WTC11 (cell line): ENCODE measurements around the gene TIMM10.

Experiments used
- AR ChIP-seq: fragments of 250-450 bp; sonication (Bioruptor Pico); IDR thresholded peaks from 2 replicates; pipeline ENCODE4 v1.9.0; 2021; ENCODE audit warnings: mild to moderate bottlenecking
- CBFB ChIP-seq: sonication (generic); formaldehyde crosslinking; IDR thresholded peaks from 2 replicates; pipeline ENCODE4 v1.8.1; 2022; ENCODE audit warnings: mild to moderate bottlenecking, low read depth, missing genetic modification reagents
- CREB1 ChIP-seq: sonication (generic); formaldehyde crosslinking; IDR thresholded peaks from 2 replicates; pipeline ENCODE4 v1.8.0; 2023; ENCODE audit warnings: mild to moderate bottlenecking, missing genetic modification reagents
- KAT7 ChIP-seq: sonication (generic); formaldehyde crosslinking; IDR thresholded peaks from 2 replicates; pipeline ENCODE4 v1.8.1; 2023; ENCODE audit warnings: missing genetic modification reagents, mild to moderate bottlenecking, borderline replicate concordance
- MLX ChIP-seq: sonication (generic); formaldehyde crosslinking; IDR thresholded peaks from 2 replicates; pipeline ENCODE4 v1.8.1; 2023; ENCODE audit warnings: mild to moderate bottlenecking, missing genetic modification reagents, moderate library complexity
- NR1H2 ChIP-seq: sonication (generic); formaldehyde crosslinking; IDR thresholded peaks from 2 replicates; pipeline ENCODE4 v1.9.0; 2021; ENCODE audit warnings: mild to moderate bottlenecking, moderate library complexity, missing genetic modification reagents
- ZBTB43 ChIP-seq: sonication (generic); formaldehyde crosslinking; IDR thresholded peaks from 2 replicates; pipeline ENCODE4 v1.8.1; 2023; ENCODE audit warnings: mild to moderate bottlenecking, missing genetic modification reagents
- ZNF425 ChIP-seq: fragments of 250-450 bp; sonication (Bioruptor Pico); conservative IDR thresholded peaks from 2 replicates; pipeline ENCODE4 v1.9.0; 2021; ENCODE audit warnings: mild to moderate bottlenecking
- TF ChIP-seq, protein P1 (sequence below): fragments of 200-600 bp; IDR thresholded peaks from 2 replicates; pipeline ENCODE4 v1.8.0; 2022; ENCODE audit warnings: antibody characterized with exemption
- TF ChIP-seq, protein P2 (sequence below): sonication (generic); formaldehyde crosslinking; IDR thresholded peaks from 2 replicates; pipeline ENCODE4 v1.8.1; 2023; ENCODE audit warnings: mild to moderate bottlenecking, missing genetic modification reagents, moderate library complexity
- TF ChIP-seq, protein P3 (sequence below): sonication (generic); formaldehyde crosslinking; IDR thresholded peaks from 2 replicates; pipeline ENCODE4 v1.8.1; 2023; ENCODE audit warnings: mild to moderate bottlenecking, missing genetic modification reagents, borderline replicate concordance
- TF ChIP-seq, protein P4 (sequence below): sonication (generic); formaldehyde crosslinking; IDR thresholded peaks from 2 replicates; pipeline ENCODE4 v1.8.1; 2023; ENCODE audit warnings: mild to moderate bottlenecking, moderate library complexity, missing genetic modification reagents
- TF ChIP-seq, protein P5 (sequence below): sonication (generic); formaldehyde crosslinking; IDR thresholded peaks from 2 replicates; pipeline ENCODE4 v1.8.0; 2022; ENCODE audit warnings: mild to moderate bottlenecking, missing genetic modification reagents

DNA sequence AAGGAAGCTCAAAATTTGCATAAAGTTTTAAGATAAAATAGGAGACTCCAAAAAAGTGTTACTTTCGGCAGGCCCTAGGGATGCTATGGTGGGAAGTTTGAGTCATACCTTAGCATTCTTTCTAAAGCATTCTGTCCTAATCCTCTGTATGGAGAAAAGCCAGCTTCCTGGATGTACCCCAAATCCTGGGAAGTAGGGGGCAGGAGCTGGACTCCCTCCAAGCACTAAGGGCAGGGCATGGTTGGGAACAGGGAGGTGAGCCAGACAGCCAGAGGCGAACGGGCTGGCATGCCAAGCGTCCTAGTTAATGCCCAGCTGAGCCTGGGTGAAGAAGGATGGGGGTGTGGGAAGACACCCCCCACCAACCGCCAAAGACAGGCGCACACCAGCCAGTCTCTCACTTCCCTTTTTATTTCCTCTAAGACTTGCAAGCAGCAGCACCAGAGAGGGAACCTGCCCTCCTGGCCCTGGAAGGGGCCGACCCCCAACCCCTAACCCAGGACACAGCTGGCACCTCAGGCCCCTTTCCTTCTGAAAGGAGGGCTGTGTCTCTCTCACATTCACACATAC lies 46.3 kb downstream of the TIMM10 start:
- TF ChIP-seq KAT7 = no peak
- TF ChIP-seq, protein P1, sequence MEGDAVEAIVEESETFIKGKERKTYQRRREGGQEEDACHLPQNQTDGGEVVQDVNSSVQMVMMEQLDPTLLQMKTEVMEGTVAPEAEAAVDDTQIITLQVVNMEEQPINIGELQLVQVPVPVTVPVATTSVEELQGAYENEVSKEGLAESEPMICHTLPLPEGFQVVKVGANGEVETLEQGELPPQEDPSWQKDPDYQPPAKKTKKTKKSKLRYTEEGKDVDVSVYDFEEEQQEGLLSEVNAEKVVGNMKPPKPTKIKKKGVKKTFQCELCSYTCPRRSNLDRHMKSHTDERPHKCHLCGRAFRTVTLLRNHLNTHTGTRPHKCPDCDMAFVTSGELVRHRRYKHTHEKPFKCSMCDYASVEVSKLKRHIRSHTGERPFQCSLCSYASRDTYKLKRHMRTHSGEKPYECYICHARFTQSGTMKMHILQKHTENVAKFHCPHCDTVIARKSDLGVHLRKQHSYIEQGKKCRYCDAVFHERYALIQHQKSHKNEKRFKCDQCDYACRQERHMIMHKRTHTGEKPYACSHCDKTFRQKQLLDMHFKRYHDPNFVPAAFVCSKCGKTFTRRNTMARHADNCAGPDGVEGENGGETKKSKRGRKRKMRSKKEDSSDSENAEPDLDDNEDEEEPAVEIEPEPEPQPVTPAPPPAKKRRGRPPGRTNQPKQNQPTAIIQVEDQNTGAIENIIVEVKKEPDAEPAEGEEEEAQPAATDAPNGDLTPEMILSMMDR = no peak
- TF ChIP-seq, protein P2, sequence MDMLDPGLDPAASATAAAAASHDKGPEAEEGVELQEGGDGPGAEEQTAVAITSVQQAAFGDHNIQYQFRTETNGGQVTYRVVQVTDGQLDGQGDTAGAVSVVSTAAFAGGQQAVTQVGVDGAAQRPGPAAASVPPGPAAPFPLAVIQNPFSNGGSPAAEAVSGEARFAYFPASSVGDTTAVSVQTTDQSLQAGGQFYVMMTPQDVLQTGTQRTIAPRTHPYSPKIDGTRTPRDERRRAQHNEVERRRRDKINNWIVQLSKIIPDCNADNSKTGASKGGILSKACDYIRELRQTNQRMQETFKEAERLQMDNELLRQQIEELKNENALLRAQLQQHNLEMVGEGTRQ (CRISPR knock-in tag) = no peak
- no peak for TF ChIP-seq ZNF425 (CRISPR knock-in tag)
- TF ChIP-seq AR (CRISPR knock-in tag) = no peak
- TF ChIP-seq NR1H2 (CRISPR knock-in tag) = no peak
- TF ChIP-seq, protein P3, sequence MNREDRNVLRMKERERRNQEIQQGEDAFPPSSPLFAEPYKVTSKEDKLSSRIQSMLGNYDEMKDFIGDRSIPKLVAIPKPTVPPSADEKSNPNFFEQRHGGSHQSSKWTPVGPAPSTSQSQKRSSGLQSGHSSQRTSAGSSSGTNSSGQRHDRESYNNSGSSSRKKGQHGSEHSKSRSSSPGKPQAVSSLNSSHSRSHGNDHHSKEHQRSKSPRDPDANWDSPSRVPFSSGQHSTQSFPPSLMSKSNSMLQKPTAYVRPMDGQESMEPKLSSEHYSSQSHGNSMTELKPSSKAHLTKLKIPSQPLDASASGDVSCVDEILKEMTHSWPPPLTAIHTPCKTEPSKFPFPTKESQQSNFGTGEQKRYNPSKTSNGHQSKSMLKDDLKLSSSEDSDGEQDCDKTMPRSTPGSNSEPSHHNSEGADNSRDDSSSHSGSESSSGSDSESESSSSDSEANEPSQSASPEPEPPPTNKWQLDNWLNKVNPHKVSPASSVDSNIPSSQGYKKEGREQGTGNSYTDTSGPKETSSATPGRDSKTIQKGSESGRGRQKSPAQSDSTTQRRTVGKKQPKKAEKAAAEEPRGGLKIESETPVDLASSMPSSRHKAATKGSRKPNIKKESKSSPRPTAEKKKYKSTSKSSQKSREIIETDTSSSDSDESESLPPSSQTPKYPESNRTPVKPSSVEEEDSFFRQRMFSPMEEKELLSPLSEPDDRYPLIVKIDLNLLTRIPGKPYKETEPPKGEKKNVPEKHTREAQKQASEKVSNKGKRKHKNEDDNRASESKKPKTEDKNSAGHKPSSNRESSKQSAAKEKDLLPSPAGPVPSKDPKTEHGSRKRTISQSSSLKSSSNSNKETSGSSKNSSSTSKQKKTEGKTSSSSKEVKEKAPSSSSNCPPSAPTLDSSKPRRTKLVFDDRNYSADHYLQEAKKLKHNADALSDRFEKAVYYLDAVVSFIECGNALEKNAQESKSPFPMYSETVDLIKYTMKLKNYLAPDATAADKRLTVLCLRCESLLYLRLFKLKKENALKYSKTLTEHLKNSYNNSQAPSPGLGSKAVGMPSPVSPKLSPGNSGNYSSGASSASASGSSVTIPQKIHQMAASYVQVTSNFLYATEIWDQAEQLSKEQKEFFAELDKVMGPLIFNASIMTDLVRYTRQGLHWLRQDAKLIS (CRISPR knock-in tag) = no peak
- no peak for TF ChIP-seq CBFB (CRISPR knock-in tag)
- TF ChIP-seq, protein P4, sequence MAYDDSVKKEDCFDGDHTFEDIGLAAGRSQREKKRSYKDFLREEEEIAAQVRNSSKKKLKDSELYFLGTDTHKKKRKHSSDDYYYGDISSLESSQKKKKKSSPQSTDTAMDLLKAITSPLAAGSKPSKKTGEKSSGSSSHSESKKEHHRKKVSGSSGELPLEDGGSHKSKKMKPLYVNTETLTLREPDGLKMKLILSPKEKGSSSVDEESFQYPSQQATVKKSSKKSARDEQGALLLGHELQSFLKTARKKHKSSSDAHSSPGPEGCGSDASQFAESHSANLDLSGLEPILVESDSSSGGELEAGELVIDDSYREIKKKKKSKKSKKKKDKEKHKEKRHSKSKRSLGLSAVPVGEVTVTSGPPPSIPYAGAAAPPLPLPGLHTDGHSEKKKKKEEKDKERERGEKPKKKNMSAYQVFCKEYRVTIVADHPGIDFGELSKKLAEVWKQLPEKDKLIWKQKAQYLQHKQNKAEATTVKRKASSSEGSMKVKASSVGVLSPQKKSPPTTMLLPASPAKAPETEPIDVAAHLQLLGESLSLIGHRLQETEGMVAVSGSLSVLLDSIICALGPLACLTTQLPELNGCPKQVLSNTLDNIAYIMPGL (CRISPR knock-in tag) = no peak
- TF ChIP-seq, protein P5, sequence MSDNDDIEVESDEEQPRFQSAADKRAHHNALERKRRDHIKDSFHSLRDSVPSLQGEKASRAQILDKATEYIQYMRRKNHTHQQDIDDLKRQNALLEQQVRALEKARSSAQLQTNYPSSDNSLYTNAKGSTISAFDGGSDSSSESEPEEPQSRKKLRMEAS (CRISPR knock-in tag) = no peak
- no peak for TF ChIP-seq MLX (CRISPR knock-in tag)
- TF ChIP-seq ZBTB43 (CRISPR knock-in tag) = no peak
- TF ChIP-seq CREB1 (CRISPR knock-in tag) = no peak
